PC-9 (cell line): ENCODE measurements around the gene TMEM9. TPM values are rescaled to one million over a fixed set of nuclear protein-coding genes. Genes with fewer than 3 reads are reported as not detected.

Source experiments
- BruUV-seq: library from RNA; stranded (reverse); fragments of 400-500 nt; replicated peaks from 2 replicates; lab custom pipeline; 2021; lab: Mats Ljungman, UMichigan
- CTCF ChIA-PET: fragments of 300-600 bp; sonication (Branson Sonifier 250); formaldehyde crosslinking; loops from one replicate; lab custom pipeline; 2022; ENCODE audit warnings: antibody characterized with exemption; lab: Charles Lee
- POLR2A ChIA-PET: fragments of 300-600 bp; sonication (Branson Sonifier 250); formaldehyde crosslinking; loops from one replicate; lab custom pipeline; 2022; ENCODE audit warnings: antibody characterized with exemption; ENCODE audit not compliant: unreplicated experiment; lab: Charles Lee
- DNase-seq, 2 experiments: peaks; one replicate each; pipeline versions ENCODE4 v3.0.0 to v3.0.0-alpha.2; 2015 to 2022; ENCODE audit warnings: mixed read lengths in 1 of 2
- H2AFZ ChIP-seq: fragments of 200-600 bp; sonication (generic); 2 replicates; pipeline ENCODE4 v1.8.1; 2017; ENCODE audit warnings: antibody characterized with exemption
- H3F3A ChIP-seq: fragments of 200-600 bp; sonication (generic); 2 replicates; pipeline ENCODE4 v1.8.1; 2017; ENCODE audit warnings: antibody characterized with exemption, mild to moderate bottlenecking, low read depth; ENCODE audit not compliant: insufficient read depth
- H3K27ac ChIP-seq: fragments of 200-600 bp; sonication (generic); 2 replicates; pipeline ENCODE4 v1.6.1; 2016; ENCODE audit warnings: mixed run types
- H3K27me3 ChIP-seq: fragments of 200-600 bp; sonication (generic); 2 replicates; pipeline ENCODE4 v1.6.1; 2016; ENCODE audit warnings: low read depth, mixed run types; ENCODE audit not compliant: insufficient read depth
- H3K36me3 ChIP-seq: fragments of 200-600 bp; sonication (generic); 2 replicates; pipeline ENCODE4 v1.6.1; 2016; ENCODE audit warnings: low read depth, mixed run types
- H3K4me1 ChIP-seq: fragments of 200-600 bp; sonication (generic); replicated peaks from 2 replicates; pipeline ENCODE4 v1.6.1; 2016; ENCODE audit warnings: mixed run types; ENCODE audit not compliant: insufficient read depth
- H3K4me2 ChIP-seq: fragments of 200-600 bp; sonication (generic); 2 replicates; pipeline ENCODE4 v1.6.1; 2017; ENCODE audit warnings: mixed run types
- H3K4me3 ChIP-seq: fragments of 200-600 bp; sonication (generic); 2 replicates; pipeline ENCODE4 v1.6.1; 2016; ENCODE audit warnings: mixed run types
- H3K79me2 ChIP-seq: fragments of 200-600 bp; sonication (generic); 2 replicates; pipeline ENCODE4 v1.6.1; 2017; ENCODE audit warnings: low read depth, mixed run types
- H3K9me2 ChIP-seq: fragments of 200-600 bp; sonication (generic); 2 replicates; pipeline ENCODE4 v1.8.1; 2017; ENCODE audit warnings: mild to moderate bottlenecking; ENCODE audit not compliant: insufficient read depth
- H3K9me3 ChIP-seq: fragments of 200-600 bp; sonication (generic); 2 replicates; pipeline ENCODE4 v1.8.1; 2016; ENCODE audit warnings: low read depth; ENCODE audit not compliant: insufficient read depth
- H4K20me1 ChIP-seq: fragments of 200-600 bp; sonication (generic); 2 replicates; pipeline ENCODE4 v1.8.1; 2017; ENCODE audit not compliant: insufficient read depth
- CTCF ChIP-seq: fragments of 200-600 bp; sonication (generic); conservative IDR thresholded peaks from 2 replicates; pipeline ENCODE4 v1.6.1; 2017; ENCODE audit warnings: mixed run types, antibody characterized with exemption, mild to moderate bottlenecking, moderate library complexity
- EZH2 ChIP-seq: fragments of 200-600 bp; sonication (generic); IDR thresholded peaks from 2 replicates; pipeline ENCODE4 v1.8.0; 2017; ENCODE audit warnings: antibody characterized with exemption, low read depth
- intact Hi-C: fragments of 100-400 bp; cut with micrococcal nuclease; formaldehyde crosslinking; loops from one replicate; pipeline ENCODE4 v1.10.0; 2022; ENCODE audit not compliant: unreplicated experiment
- total RNA-seq: library from RNA; stranded (reverse); gene quantifications from 2 replicates; pipeline ENCODE4 v1.2.3, GENCODE V29; 2021

Gene TMEM9
- total RNA-seq, 1 experiment from 2014 or later, result 94.3 TPM

GRCh38 chr1:201103666-201104065 lies 50.6 kb downstream of the TMEM9 start:
- Histone ChIP-seq H3F3A (no peaks in the 10 kb centered on the region), H3K9me2 (no peaks in the 10 kb centered on the region), H3K36me3 (no peaks in the 10 kb centered on the region), H3K27ac (no peak overlapping the region), H3K4me2 (no peak overlapping the region), H3K4me3 (no peak overlapping the region), H3K27me3 (peaks cover 35% of the 10 kb centered on the region), H3K79me2 (no peaks in the 10 kb centered on the region), H3K9me3 (no peaks in the 10 kb centered on the region), H4K20me1 (no peaks in the 10 kb centered on the region), H3K4me1 (no peaks in the 10 kb centered on the region), H2AFZ (no peak overlapping the region)
- DNase-seq, result no peak
- TF ChIP-seq EZH2, result no peak
- no peak for TF ChIP-seq CTCF
- CTCF ChIA-PET, result no interaction called here
- POLR2A ChIA-PET, result no interaction called here
- intact Hi-C loops, result no loop called here
- no TSS peak for BruUV-seq

DNA sequence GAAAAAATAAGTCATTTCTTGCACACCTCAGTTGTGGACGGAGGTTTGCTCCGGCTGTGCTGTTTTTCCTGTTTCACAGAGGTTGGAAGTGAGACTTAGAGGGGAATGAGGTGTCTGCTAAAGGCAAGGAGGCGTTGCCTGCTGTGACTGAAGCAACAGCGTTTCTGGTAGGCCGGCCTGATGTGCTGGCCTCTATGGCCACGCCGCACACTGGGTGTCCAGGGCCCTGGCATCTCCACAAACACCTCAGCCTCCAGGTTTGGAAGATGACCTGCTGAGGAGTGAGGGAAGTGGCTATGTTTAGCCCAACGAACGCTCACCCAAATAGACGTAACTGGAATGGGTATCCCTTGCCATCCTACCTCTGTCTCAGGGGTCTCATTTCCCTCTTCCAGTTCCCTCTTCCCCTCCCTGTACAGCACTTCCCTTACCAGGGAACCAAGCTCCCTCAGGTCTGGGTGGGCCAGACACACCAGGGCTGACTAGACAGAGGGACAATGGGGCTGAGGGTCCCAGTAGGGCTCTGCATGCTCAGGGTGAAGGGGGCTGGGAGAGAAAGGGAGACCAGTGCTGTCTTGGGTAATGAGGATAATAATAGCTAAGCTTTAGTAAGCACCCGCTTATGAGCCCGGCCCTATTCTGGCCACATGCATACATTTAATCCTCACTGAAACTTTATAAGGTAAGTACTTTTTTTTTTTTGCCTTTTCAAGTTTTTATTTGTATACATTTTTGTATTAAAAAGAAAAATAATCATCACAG lies 53.9 kb downstream of the TMEM9 start:
- no peaks in the 10 kb centered on the region for H3K9me2 ChIP-seq
- intact Hi-C loops, result no loop called here
- no peaks in the 10 kb centered on the region for H3K36me3 ChIP-seq
- H3K4me3 ChIP-seq, result no peak overlapping the region
- no peaks in the 10 kb centered on the region for H3F3A ChIP-seq
- H3K27me3 ChIP-seq, result peaks cover 59% of the 10 kb centered on the region
- DNase-seq, result no peak
- H3K79me2 ChIP-seq, result no peaks in the 10 kb centered on the region
- no peak overlapping the region for H3K4me2 ChIP-seq
- no TSS peak for BruUV-seq
- TF ChIP-seq CTCF (no peak), EZH2 (no peak)
- no peaks in the 10 kb centered on the region for H3K4me1 ChIP-seq
- H2AFZ ChIP-seq, result no peak overlapping the region
- POLR2A ChIA-PET, result no interaction called here
- H4K20me1 ChIP-seq, result no peaks in the 10 kb centered on the region
- no peak overlapping the region for H3K27ac ChIP-seq
- CTCF ChIA-PET, result no interaction called here
- no peaks in the 10 kb centered on the region for H3K9me3 ChIP-seq

DNA sequence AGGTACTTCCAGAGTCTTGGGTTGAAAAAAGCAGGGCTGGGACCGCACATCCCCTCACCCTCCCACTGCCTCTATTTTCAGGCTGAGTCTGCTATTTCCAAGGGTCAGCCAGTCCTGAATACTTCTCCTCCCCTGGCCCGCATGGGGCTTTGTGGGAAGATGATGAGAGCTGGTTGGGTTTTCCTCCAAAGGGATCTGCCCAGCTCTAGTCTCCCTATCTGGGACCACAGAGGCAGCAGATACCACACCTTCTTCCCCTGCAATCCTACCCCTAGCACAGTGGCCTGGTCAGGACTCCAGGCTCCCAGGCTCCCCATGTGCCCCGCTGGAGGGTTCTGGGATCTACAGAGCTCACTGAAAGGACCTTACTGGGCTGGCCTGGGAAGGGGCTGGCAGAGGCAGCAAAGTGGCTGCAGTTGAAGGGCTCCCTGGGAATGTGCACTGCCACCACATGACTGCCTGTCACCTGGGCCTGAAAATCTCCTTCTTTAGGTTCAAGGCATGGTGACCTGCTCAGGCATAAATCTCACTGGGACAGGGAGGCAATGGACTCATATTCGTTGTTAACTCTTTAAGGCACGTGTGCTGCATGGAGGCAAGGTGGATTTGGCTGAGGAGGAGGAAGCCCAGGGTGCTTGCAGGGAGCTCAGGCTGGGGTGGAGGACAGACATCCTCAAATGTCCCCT lies 55.1 kb downstream of the TMEM9 start:
- Histone ChIP-seq H3K27ac (no peak overlapping the region), H3K27me3 (peaks cover 54% of the 10 kb centered on the region), H3F3A (no peaks in the 10 kb centered on the region), H3K4me3 (no peak overlapping the region), H3K9me2 (no peaks in the 10 kb centered on the region), H3K4me1 (no peaks in the 10 kb centered on the region), H3K79me2 (no peaks in the 10 kb centered on the region), H3K9me3 (no peaks in the 10 kb centered on the region), H3K4me2 (no peak overlapping the region), H3K36me3 (no peaks in the 10 kb centered on the region), H4K20me1 (no peaks in the 10 kb centered on the region), H2AFZ (no peak overlapping the region)
- no TSS peak for BruUV-seq
- DNase-seq, result no peak
- intact Hi-C loops, result no loop called here
- TF ChIP-seq CTCF (no peak), EZH2 (no peak)
- ChIA-PET CTCF (interaction anchor here (0.8 kb wide), 1 partner anchor 14 kb away, joined by 3 read pairs; no protein-coding TSS in a partner anchor), POLR2A (no interaction called here)
